HepG2 (cell line): Measurements from ENCODE around the gene METTL5. TPM values are rescaled to one million over a fixed set of nuclear protein-coding genes. Genes with fewer than 3 reads are reported as not detected.

Experiments
- ATF7-NPFF ChIP-seq: sonication (generic); formaldehyde crosslinking; IDR thresholded peaks from 2 replicates; pipeline ENCODE4 v1.8.1; 2023; ENCODE audit warnings: mild to moderate bottlenecking, low read depth, missing genetic modification reagents, moderate library complexity
- CBX5 ChIP-seq: sonication (generic); formaldehyde crosslinking; IDR thresholded peaks from 2 replicates; pipeline ENCODE4 v1.4.0; 2020; ENCODE audit warnings: missing genetic modification reagents, borderline replicate concordance
- GATAD2A ChIP-seq: IDR thresholded peaks from 2 replicates; pipeline ENCODE4 v1.6.1; 2016
- IRF2 ChIP-seq: IDR thresholded peaks from 2 replicates; pipeline ENCODE4 v1.6.1; 2018; ENCODE audit warnings: missing genetic modification reagents, missing compliant biosample characterization
- KLF15 ChIP-seq: sonication (generic); formaldehyde crosslinking; IDR thresholded peaks from 2 replicates; pipeline ENCODE4 v1.8.1; 2023; ENCODE audit warnings: borderline replicate concordance, mild to moderate bottlenecking, inconsistent platforms, missing genetic modification reagents, mixed read lengths
- MATR3 ChIP-seq: sonication (generic); formaldehyde crosslinking; IDR thresholded peaks from 2 replicates; pipeline ENCODE4 v1.4.0; 2020; ENCODE audit warnings: missing genetic modification reagents
- NR2F2 ChIP-seq: IDR thresholded peaks from 2 replicates; pipeline ENCODE4 v1.6.1; 2012; ENCODE audit warnings: low read depth, inconsistent platforms, borderline replicate concordance
- ZNF547 ChIP-seq: sonication (generic); formaldehyde crosslinking; IDR thresholded peaks from 2 replicates; pipeline ENCODE4 v1.5.1; 2020; ENCODE audit warnings: mild to moderate bottlenecking, missing genetic modification reagents
- ZNF563 ChIP-seq: sonication (generic); formaldehyde crosslinking; IDR thresholded peaks from 2 replicates; pipeline ENCODE4 v1.8.0; 2022; ENCODE audit warnings: mild to moderate bottlenecking, moderate library complexity, missing genetic modification reagents
- ZNF737 ChIP-seq: sonication (generic); formaldehyde crosslinking; IDR thresholded peaks from 2 replicates; pipeline ENCODE4 v1.5.0; 2020; ENCODE audit warnings: missing genetic modification reagents, mild to moderate bottlenecking, borderline replicate concordance
- polyA plus RNA-seq, 8 experiments: library from polyadenylated mRNA; depleted of rRNA in 3 of 8; stranded (reverse) in 7 of 8; unstranded in 1 of 8; fragments of >200 nt; fragmentation: Illumina TruSeq in 4 of 8; extraction: Trizol in 4 of 8; gene quantifications; 2 replicates each; pipeline versions ENCODE4 v1.2.1 to v1.2.3, GENCODE V29; 2011 to 2016; ENCODE audit warnings: low read depth in 4 of 8, missing spikeins in 1 of 8, mixed read lengths in 1 of 8; ENCODE audit not compliant: insufficient read depth in 1 of 8
- total RNA-seq, 5 experiments: library from RNA; depleted of rRNA; stranded (reverse); fragments of >200 nt; fragmentation: Illumina TruSeq; extraction: Trizol; gene quantifications; 2 replicates each; pipeline ENCODE4 v1.2.3, GENCODE V29; 2016; ENCODE audit warnings: low read depth in 1 of 5
- TF ChIP-seq, protein P1 (sequence below): sonication (generic); formaldehyde crosslinking; IDR thresholded peaks from 2 replicates; pipeline ENCODE4 v1.5.1; 2020; ENCODE audit warnings: missing genetic modification reagents, mild to moderate bottlenecking, borderline replicate concordance
- TF ChIP-seq, protein P2 (sequence below): sonication (generic); formaldehyde crosslinking; IDR thresholded peaks from 2 replicates; pipeline ENCODE4 v1.8.0; 2022; ENCODE audit warnings: mild to moderate bottlenecking, missing genetic modification reagents, borderline replicate concordance
- TF ChIP-seq, protein P3 (sequence below): sonication (generic); formaldehyde crosslinking; IDR thresholded peaks from 2 replicates; pipeline ENCODE4 v1.8.1; 2023; ENCODE audit warnings: mild to moderate bottlenecking, missing genetic modification reagents, borderline replicate concordance
- TF ChIP-seq, protein P4 (sequence below), 2 experiments: sonication (generic) in 1 of 2; formaldehyde crosslinking in 1 of 2; IDR thresholded peaks; 2 replicates each; pipeline versions ENCODE4 v1.6.1 to v1.9.0; 2014 to 2022; ENCODE audit warnings: antibody characterized with exemption in 1 of 2, borderline replicate concordance in 1 of 2, inconsistent platforms in 1 of 2, low read depth in 1 of 2, missing genetic modification reagents in 1 of 2
- TF ChIP-seq, protein P5 (sequence below): sonication (generic); formaldehyde crosslinking; IDR thresholded peaks from 2 replicates; pipeline ENCODE4 v1.5.0; 2020; ENCODE audit warnings: missing genetic modification reagents, mild to moderate bottlenecking, borderline replicate concordance
- TF ChIP-seq, protein P6 (sequence below): sonication (generic); formaldehyde crosslinking; IDR thresholded peaks from 2 replicates; pipeline ENCODE4 v1.4.0; 2020; ENCODE audit warnings: missing genetic modification reagents, borderline replicate concordance

Gene METTL5
- total and polyA plus RNA-seq, 2 of the 13 experiments (the other 11 are each of a cell fraction or from before 2014, with no cell fraction given) = 50.7 to 95.1 TPM

DNA sequence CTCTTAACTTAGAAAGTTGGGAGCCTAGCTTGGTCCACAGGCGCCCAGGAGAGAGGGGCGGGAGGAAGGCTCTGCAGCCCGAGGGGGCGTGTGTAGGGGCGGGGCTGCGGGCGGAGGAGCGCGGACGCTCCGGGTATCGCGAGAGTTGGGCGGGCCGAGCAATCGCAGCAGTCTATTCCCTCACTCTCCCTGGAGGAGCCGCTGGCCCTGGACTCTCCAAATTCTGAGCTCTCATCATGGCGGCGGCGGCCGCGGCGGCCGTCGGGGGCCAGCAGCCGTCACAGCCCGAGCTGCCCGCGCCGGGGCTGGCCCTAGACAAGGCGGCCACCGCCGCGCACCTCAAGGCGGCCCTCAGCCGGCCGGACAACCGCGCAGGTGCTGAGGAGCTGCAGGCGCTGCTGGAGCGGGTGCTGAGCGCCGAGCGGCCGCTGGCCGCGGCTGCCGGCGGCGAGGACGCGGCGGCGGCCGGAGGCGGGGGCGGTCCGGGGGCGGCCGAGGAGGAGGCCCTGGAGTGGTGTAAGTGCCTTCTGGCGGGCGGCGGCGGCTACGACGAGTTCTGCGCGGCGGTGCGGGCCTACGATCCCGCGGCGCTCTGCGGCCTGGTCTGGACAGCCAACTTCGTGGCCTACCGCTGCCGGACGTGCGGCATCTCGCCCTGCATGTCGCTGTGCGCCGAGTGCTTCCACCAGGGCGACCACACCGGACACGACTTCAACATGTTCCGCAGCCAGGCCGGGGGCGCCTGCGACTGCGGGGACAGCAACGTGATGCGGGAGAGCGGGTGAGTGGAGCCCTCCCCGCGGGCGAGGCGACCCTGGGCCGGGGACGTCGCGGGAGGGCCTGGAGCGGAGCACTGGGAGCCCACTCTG, 2.8 kb upstream of the METTL5 start, which contains the start of gene UBR3 (continued):
- TF ChIP-seq, protein P1, sequence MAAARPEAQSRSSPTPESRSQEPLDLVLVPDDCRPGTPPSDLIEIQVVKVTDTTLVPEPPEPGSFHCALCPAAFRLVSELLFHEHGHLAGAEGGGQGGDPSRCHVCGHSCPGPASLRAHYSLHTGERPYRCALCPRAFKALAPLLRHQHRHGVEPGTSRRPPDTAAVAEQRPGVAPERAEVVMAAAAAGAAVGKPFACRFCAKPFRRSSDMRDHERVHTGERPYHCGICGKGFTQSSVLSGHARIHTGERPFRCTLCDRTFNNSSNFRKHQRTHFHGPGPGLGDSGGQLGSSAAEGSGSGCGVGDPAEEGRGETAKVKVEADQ (CRISPR knock-in tag) = 0 out of 2 replicates have a peak, but pooled peaks have one; percentile 23
- TF ChIP-seq ATF7-NPFF (CRISPR knock-in tag) = peak; percentile 61
- TF ChIP-seq, protein P2, sequence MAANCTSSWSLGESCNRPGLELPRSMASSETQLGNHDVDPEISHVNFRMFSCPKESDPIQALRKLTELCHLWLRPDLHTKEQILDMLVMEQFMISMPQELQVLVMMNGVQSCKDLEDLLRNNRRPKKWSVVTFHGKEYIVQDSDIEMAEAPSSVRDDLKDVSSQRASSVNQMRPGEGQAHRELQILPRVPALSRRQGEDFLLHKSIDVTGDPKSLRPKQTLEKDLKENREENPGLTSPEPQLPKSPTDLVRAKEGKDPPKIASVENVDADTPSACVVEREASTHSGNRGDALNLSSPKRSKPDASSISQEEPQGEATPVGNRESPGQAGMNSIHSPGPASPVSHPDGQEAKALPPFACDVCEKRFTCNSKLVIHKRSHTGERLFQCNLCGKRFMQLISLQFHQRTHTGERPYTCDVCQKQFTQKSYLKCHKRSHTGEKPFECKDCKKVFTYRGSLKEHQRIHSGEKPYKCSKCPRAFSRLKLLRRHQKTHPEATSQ (CRISPR knock-in tag) = 0 out of 2 replicates have a peak, but pooled peaks have one; percentile 58
- TF ChIP-seq ZNF563 (CRISPR knock-in tag) = peak; percentile 83
- TF ChIP-seq, protein P3, sequence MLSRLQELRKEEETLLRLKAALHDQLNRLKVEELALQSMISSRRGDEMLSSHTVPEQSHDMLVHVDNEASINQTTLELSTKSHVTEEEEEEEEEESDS = no peak; the same call in 1 of the 2 replicates
- peak; percentile 18; the same call in 1 of the 2 replicates for TF ChIP-seq ZNF547 (CRISPR knock-in tag)
- no peak for TF ChIP-seq MATR3 (CRISPR knock-in tag)
- 0 out of 2 replicates have a peak, but pooled peaks have one; percentile 18 for TF ChIP-seq CBX5
- TF ChIP-seq, protein P4, sequence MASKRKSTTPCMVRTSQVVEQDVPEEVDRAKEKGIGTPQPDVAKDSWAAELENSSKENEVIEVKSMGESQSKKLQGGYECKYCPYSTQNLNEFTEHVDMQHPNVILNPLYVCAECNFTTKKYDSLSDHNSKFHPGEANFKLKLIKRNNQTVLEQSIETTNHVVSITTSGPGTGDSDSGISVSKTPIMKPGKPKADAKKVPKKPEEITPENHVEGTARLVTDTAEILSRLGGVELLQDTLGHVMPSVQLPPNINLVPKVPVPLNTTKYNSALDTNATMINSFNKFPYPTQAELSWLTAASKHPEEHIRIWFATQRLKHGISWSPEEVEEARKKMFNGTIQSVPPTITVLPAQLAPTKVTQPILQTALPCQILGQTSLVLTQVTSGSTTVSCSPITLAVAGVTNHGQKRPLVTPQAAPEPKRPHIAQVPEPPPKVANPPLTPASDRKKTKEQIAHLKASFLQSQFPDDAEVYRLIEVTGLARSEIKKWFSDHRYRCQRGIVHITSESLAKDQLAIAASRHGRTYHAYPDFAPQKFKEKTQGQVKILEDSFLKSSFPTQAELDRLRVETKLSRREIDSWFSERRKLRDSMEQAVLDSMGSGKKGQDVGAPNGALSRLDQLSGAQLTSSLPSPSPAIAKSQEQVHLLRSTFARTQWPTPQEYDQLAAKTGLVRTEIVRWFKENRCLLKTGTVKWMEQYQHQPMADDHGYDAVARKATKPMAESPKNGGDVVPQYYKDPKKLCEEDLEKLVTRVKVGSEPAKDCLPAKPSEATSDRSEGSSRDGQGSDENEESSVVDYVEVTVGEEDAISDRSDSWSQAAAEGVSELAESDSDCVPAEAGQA (IDR thresholded peaks at IDR 0.05; ENCODE audit: low read depth) = no peak
- TF ChIP-seq, protein P4 (CRISPR knock-in tag; IDR thresholded peaks at IDR 0.05; ENCODE audit: borderline replicate concordance) = peak; percentile 65; the same call in 1 of the 2 replicates
- peak; percentile 48; the same call in 1 of the 2 replicates for TF ChIP-seq IRF2 (CRISPR knock-in tag)
- no peak; the same call in 1 of the 2 replicates for TF ChIP-seq GATAD2A (CRISPR knock-in tag)
- no peak for TF ChIP-seq KLF15 (CRISPR knock-in tag)
- TF ChIP-seq, protein P5, sequence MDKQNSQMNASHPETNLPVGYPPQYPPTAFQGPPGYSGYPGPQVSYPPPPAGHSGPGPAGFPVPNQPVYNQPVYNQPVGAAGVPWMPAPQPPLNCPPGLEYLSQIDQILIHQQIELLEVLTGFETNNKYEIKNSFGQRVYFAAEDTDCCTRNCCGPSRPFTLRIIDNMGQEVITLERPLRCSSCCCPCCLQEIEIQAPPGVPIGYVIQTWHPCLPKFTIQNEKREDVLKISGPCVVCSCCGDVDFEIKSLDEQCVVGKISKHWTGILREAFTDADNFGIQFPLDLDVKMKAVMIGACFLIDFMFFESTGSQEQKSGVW (CRISPR knock-in tag) = peak; percentile 81; the same call in 1 of the 2 replicates
- peak; percentile 98; the same call in 1 of the 2 replicates for TF ChIP-seq ZNF737 (CRISPR knock-in tag)
- TF ChIP-seq, protein P6, sequence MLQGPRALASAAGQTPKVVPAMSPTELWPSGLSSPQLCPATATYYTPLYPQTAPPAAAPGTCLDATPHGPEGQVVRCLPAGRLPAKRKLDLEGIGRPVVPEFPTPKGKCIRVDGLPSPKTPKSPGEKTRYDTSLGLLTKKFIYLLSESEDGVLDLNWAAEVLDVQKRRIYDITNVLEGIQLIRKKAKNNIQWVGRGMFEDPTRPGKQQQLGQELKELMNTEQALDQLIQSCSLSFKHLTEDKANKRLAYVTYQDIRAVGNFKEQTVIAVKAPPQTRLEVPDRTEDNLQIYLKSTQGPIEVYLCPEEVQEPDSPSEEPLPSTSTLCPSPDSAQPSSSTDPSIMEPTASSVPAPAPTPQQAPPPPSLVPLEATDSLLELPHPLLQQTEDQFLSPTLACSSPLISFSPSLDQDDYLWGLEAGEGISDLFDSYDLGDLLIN (CRISPR knock-in tag) = no peak
- TF ChIP-seq NR2F2 = no peak
